GM12878 (cell line): Measurements from ENCODE around the gene MEX3C. TPM values are rescaled to one million over a fixed set of nuclear protein-coding genes. Genes with fewer than 3 reads are reported as not detected.

ENCODE experiments used
- ATAC-seq: fragments of 200-7000 bp; cut with Tn5 transposase; 3 replicates; pipeline ENCODE4 v1.9.1; 2020; ENCODE audit warnings: mild to moderate bottlenecking, moderate library complexity
- Bru-seq: library from RNA; stranded (reverse); fragments of 400-500 nt; gene quantifications from one replicate; lab custom pipeline; 2021; lab: Mats Ljungman, UMichigan
- BruChase-seq, 2 experiments: library from RNA; stranded (reverse); fragments of 400-500 nt; gene quantifications; one replicate each; lab custom pipeline; 2021; lab: Mats Ljungman, UMichigan
- BruUV-seq: library from RNA; stranded (reverse); fragments of 400-500 nt; replicated peaks from 2 replicates; lab custom pipeline; 2021; lab: Mats Ljungman, UMichigan
- CTCF ChIA-PET: fragments of 300-600 bp; sonication (Branson Sonifier 250); formaldehyde crosslinking; extraction: SDS; loops from one replicate; lab custom pipeline; 2021; ENCODE audit warnings: inconsistent platforms; lab: Yijun Ruan, JAX
- POLR2A ChIA-PET: fragments of 350-600 bp; formaldehyde crosslinking; extraction: SDS; loops from one replicate; lab custom pipeline; 2021; ENCODE audit warnings: inconsistent platforms; lab: Charles Lee
- RAD21 ChIA-PET: fragments of 300-600 bp; sonication (Branson Sonifier 250); formaldehyde crosslinking; loops from one replicate; lab custom pipeline; 2023; ENCODE audit warnings: antibody characterized with exemption; ENCODE audit not compliant: unreplicated experiment; lab: Charles Lee
- SMC1A ChIA-PET: fragments of 300-600 bp; sonication (Branson Sonifier 250); formaldehyde crosslinking; loops from one replicate; lab custom pipeline; 2023; ENCODE audit not compliant: unreplicated experiment, uncharacterized antibody; lab: Charles Lee
- DNase-seq: peaks from one replicate; pipeline ENCODE4 v3.0.0-alpha.2; 2011; ENCODE audit warnings: low read depth, low spot score
- FAIRE-seq: peaks from 3 replicates; lab custom pipeline; 2011; peaks lifted over from hg19 to GRCh38; lab: Jason Lieb, UNC
- H2AFZ ChIP-seq: 2 replicates; pipeline ENCODE4 v1.6.0; 2011; ENCODE audit warnings: low read depth, low read length, control low read depth; ENCODE audit not compliant: control insufficient read depth
- H3K27ac ChIP-seq: 2 replicates; pipeline ENCODE4 v1.5.1; 2011; ENCODE audit warnings: control low read depth; ENCODE audit not compliant: control insufficient read depth, insufficient read depth
- H3K27me3 ChIP-seq, 2 experiments: replicated peaks in 1 of 2; 2 replicates each; pipeline versions ENCODE4 v1.6.0 to v1.6.1; 2011; ENCODE audit warnings: low read length in 1 of 2; ENCODE audit not compliant: control insufficient read depth in 2 of 2, insufficient read depth in 2 of 2
- H3K36me3 ChIP-seq, 2 experiments: 2 replicates each; pipeline ENCODE4 v1.5.1; 2011; ENCODE audit warnings: low read length in 1 of 2; ENCODE audit not compliant: control insufficient read depth in 2 of 2, insufficient read depth in 2 of 2
- H3K4me1 ChIP-seq: 2 replicates; pipeline ENCODE4 v1.6.1; 2011; ENCODE audit warnings: mild to moderate bottlenecking, low read length, moderate library complexity, mixed read lengths; ENCODE audit not compliant: control insufficient read depth, insufficient read depth
- H3K4me2 ChIP-seq: 2 replicates; pipeline ENCODE4 v1.6.0; 2011; ENCODE audit warnings: control low read depth; ENCODE audit not compliant: control insufficient read depth, insufficient read depth
- H3K4me3 ChIP-seq: fragments of 200-600 bp; sonication (generic); 2 replicates; pipeline ENCODE4 v1.5.1; 2016
- H3K79me2 ChIP-seq: 2 replicates; pipeline ENCODE4 v1.6.0; 2011; ENCODE audit warnings: low read length; ENCODE audit not compliant: control insufficient read depth, insufficient read depth
- H3K9ac ChIP-seq: 2 replicates; pipeline ENCODE4 v1.8.0; 2011; ENCODE audit warnings: low read length, control low read depth, mixed read lengths; ENCODE audit not compliant: control insufficient read depth, insufficient read depth
- H3K9me3 ChIP-seq: replicated peaks from 3 replicates; pipeline ENCODE4 v1.5.1; 2011; ENCODE audit warnings: mild to moderate bottlenecking, low read length; ENCODE audit not compliant: control insufficient read depth, insufficient read depth
- H4K20me1 ChIP-seq: 2 replicates; pipeline ENCODE4 v1.6.0; 2011; ENCODE audit not compliant: control insufficient read depth, insufficient read depth
- ATF7 ChIP-seq: fragments of 450-650 bp; IDR thresholded peaks from 2 replicates; pipeline ENCODE4 v1.6.1; 2016; ENCODE audit warnings: low read depth, mild to moderate bottlenecking
- DPF2 ChIP-seq: fragments of 450-650 bp; IDR thresholded peaks from 2 replicates; pipeline ENCODE4 v1.6.1; 2017; ENCODE audit warnings: mild to moderate bottlenecking
- EED ChIP-seq: sonication (generic); IDR thresholded peaks from 2 replicates; pipeline ENCODE4 v1.6.1; 2016; ENCODE audit warnings: antibody characterized with exemption, low read depth
- FOS ChIP-seq: IDR thresholded peaks from 3 replicates; pipeline ENCODE4 v1.6.1; 2011; ENCODE audit warnings: borderline replicate concordance; ENCODE audit not compliant: insufficient read length; ENCODE audit errors: extremely low read depth
- NRF1 ChIP-seq: conservative IDR thresholded peaks from 2 replicates; pipeline ENCODE4 v1.6.1; 2011; ENCODE audit warnings: mild to moderate bottlenecking, low read depth, low read length, improper control_type of control experiment
- POLR2AphosphoS5 ChIP-seq: IDR thresholded peaks from 2 replicates; pipeline ENCODE4 v1.6.1; 2011; ENCODE audit warnings: mild to moderate bottlenecking, low read length, inconsistent platforms
- RB1 ChIP-seq: fragments of 450-650 bp; formaldehyde crosslinking; IDR thresholded peaks from 2 replicates; pipeline ENCODE4 v1.6.1; 2017; ENCODE audit warnings: mild to moderate bottlenecking, borderline replicate concordance
- RFX5 ChIP-seq: IDR thresholded peaks from 2 replicates; pipeline ENCODE4 v1.6.1; 2011; ENCODE audit warnings: low read depth, low read length, improper control_type of control experiment
- ZBTB11 ChIP-seq: fragments of 450-650 bp; formaldehyde crosslinking; IDR thresholded peaks from 2 replicates; pipeline ENCODE4 v1.5.0; 2022; ENCODE audit warnings: mild to moderate bottlenecking, missing genetic modification characterization
- ZNF217 ChIP-seq: fragments of 450-650 bp; IDR thresholded peaks from 2 replicates; pipeline ENCODE4 v1.6.1; 2017; ENCODE audit warnings: antibody characterized with exemption, mild to moderate bottlenecking
- ZNF24 ChIP-seq: fragments of 450-650 bp; IDR thresholded peaks from 2 replicates; pipeline ENCODE4 v1.6.1; 2017; ENCODE audit warnings: antibody characterized with exemption, mild to moderate bottlenecking
- WGBS: methylation state at CpG from one replicate; pipeline ENCODE4 v1.1.6; 2016; ENCODE audit warnings: low lambda C conversion rate; ENCODE audit not compliant: insufficient replicate concordance, insufficient coverage; ENCODE audit errors: missing lambda C conversion rate; 5-methylcytosine and 5-hydroxymethylcytosine counted together
- in situ Hi-C: fragments of 300-500 bp; cut with MboI; formaldehyde crosslinking; loops from 9 replicates; pipeline ENCODE4 v1.14.3; 2018; ENCODE audit warnings: mixed read lengths
- intact Hi-C: fragments of 100-400 bp; cut with micrococcal nuclease; formaldehyde crosslinking; loops from one replicate; pipeline ENCODE4 v1.14.2; 2022; ENCODE audit not compliant: unreplicated experiment
- long read RNA-seq, 2 experiments: library from polyadenylated mRNA; unstranded; transcript quantifications; one replicate each; pipeline ENCODE4 v2.0.0, GENCODE V29; 2019 to 2020
- polyA minus RNA-seq, 3 experiments: library from RNA; depleted of rRNA, polyadenylated mRNA; stranded (reverse); fragments of >200 nt; gene quantifications; 2 replicates each; pipeline ENCODE4 v1.2.3, GENCODE V29; 2011
- polyA plus RNA-seq, 11 experiments: library from polyadenylated mRNA; depleted of rRNA in 4 of 11; unstranded in 6 of 11; stranded (reverse) in 5 of 11; fragments of >200 nt; fragmentation: Nextera tagmentation in 4 of 11; fragmentation: Illumina TruSeq in 1 of 11; extraction: Ambion mirVana in 4 of 11; extraction: Trizol in 1 of 11; gene quantifications; 1 replicate in 1 of 11; 2 replicates in 10 of 11; pipeline versions ENCODE4 v1.2.1 to v1.2.3, GENCODE V29; 2011 to 2016; ENCODE audit warnings: inconsistent platforms in 2 of 11, missing spikeins in 2 of 11, low read depth in 1 of 11
- total RNA-seq, 4 experiments: library from RNA; depleted of rRNA in 3 of 4; stranded (reverse); fragments of >200 nt in 3 of 4; fragmentation: Illumina TruSeq in 1 of 4; extraction: Trizol in 1 of 4; gene quantifications; 2 replicates each; pipeline versions ENCODE4 v1.2.1 to v1.2.3, GENCODE V29; 2013 to 2021
- TF ChIP-seq, protein P1 (sequence below): IDR thresholded peaks from 2 replicates; pipeline ENCODE4 v1.6.1; 2012; ENCODE audit warnings: low read depth, low read length, improper control_type of control experiment

MEX3C gene
- 72.3 and 79.5 TPM in 2 replicates for total RNA-seq (2013; cell fraction: nucleolus; rRNA removed)
- total RNA-seq (2014; rRNA removed) (25.6 and 33.2 TPM in 2 replicates), total RNA-seq (2014; rRNA removed; fragmentation: Illumina TruSeq; extraction: Trizol) (28.7 and 29.6 TPM in 2 replicates), total RNA-seq (2021) (27.5 and 28.3 TPM in 2 replicates), polyA plus RNA-seq (2011; rRNA removed) (48.8 and 51.8 TPM in 2 replicates), polyA plus RNA-seq (2014; fragmentation: Illumina TruSeq; extraction: Trizol) (31.8 and 41.5 TPM in 2 replicates), polyA plus RNA-seq (2014; fragmentation: Nextera tagmentation; extraction: Ambion mirVana) (1 to 10 TPM; 7.9 to 9.9 TPM), polyA plus RNA-seq (2014; rRNA removed) (14.4 and 16.9 TPM in 2 replicates), polyA plus RNA-seq (2016; fragmentation: Nextera tagmentation; extraction: Ambion mirVana) (1 to 10 TPM; 6.7 to 7.1 TPM), polyA minus RNA-seq (2011; rRNA and poly(A)+ RNA removed) (67.7 and 88.7 TPM in 2 replicates), Bru-seq, nascent RNA (percentile 96 among the genes with signal in this experiment), BruChase-seq, experiment 1, labeled RNA remaining after a 6-hour chase (percentile 87 among the genes with signal in this experiment), BruChase-seq, experiment 2, labeled RNA remaining after a 2-hour chase (percentile 94 among the genes with signal in this experiment)
- 9.7 TPM for polyA plus RNA-seq (2011; ENCODE audit: low read depth)
- 26.1 and 27.5 TPM in 2 replicates for polyA plus RNA-seq (2011; cell fraction: cytosol; rRNA removed)
- 28.5 and 37.9 TPM in 2 replicates for polyA plus RNA-seq (2011; cell fraction: nucleus; rRNA removed)
- polyA plus RNA-seq (2012) = 14.2 and 20.9 TPM in 2 replicates
- polyA minus RNA-seq (2011; cell fraction: cytosol; rRNA and poly(A)+ RNA removed) = 16.7 and 21.2 TPM in 2 replicates
- polyA minus RNA-seq (2011; cell fraction: nucleus; rRNA and poly(A)+ RNA removed) = 37.4 and 51.3 TPM in 2 replicates
- long read RNA-seq, experiment 1, partial matches to known transcripts = 0 of 2 reads
- long read RNA-seq, experiment 1, other reads (novel, unspliced or antisense) = 1 of 2 reads
- long read RNA-seq, experiment 2, partial matches to known transcripts = 0 of 8 reads
- long read RNA-seq, experiment 2, other reads (novel, unspliced or antisense) = 8 of 8 reads

GRCh38 chr18:51197661-51198424 is at the start of gene MEX3C:
MEX3C (minus strand) TSS chr18:51197681; CDS start chr18:51197320, 361 bp downstream.
- in situ Hi-C loops = loop anchor here (10.0 kb wide), 1 partner anchor 313 kb away; no protein-coding TSS in a partner anchor
- Histone ChIP-seq H3K36me3 (no peaks in the 10 kb centered on the region), H3K79me2 (peaks cover 40% of the 10 kb centered on the region), H3K4me2 (peak within 1 kb of the TSS; percentile 95), H3K27ac (peak within 1 kb of the TSS; percentile 95), H4K20me1 (no peaks in the 10 kb centered on the region), H3K9me3 (no peaks in the 10 kb centered on the region; the same call in 2 of the 3 replicates), H3K4me3 (peak within 1 kb of the TSS; percentile 69), H3K4me1 (no peaks in the 10 kb centered on the region), H3K9ac (peak within 1 kb of the TSS; percentile 98), H3K27me3 (no peaks in the 10 kb centered on the region), H2AFZ (peak within 1 kb of the TSS; percentile 98)
- SMC1A ChIA-PET = interaction anchor here (0.6 to 8.1 kb wide), 7 partner anchors 10 to 168 kb away, joined by 3 to 60 read pairs (median 3); partner anchors contain the start of gene SMAD4
- FAIRE-seq = peak; percentile 95
- POLR2A ChIA-PET = interaction anchor here (0.6 to 4.8 kb wide), 13 partner anchors 8 to 540 kb away, joined by 3 to 47 read pairs (median 5); no protein-coding TSS in a partner anchor
- 1% methylated on average over 45 of the region's 51 CpGs for WGBS
- peak; percentile 83 for ATAC-seq
- intact Hi-C loops = loop anchor here (2.0 to 10.0 kb wide), 4 partner anchors 45 to 527 kb away; partner anchors contain the start of genes ELAC1 and ME2
- CTCF ChIA-PET = interaction anchor here (0.6 to 1.3 kb wide), 7 partner anchors 27 to 90 kb away, joined by 3 to 6 read pairs (median 3); no protein-coding TSS in a partner anchor
- TSS peak; percentile 89 for BruUV-seq
- DNase-seq = peak; percentile 95
- RAD21 ChIA-PET = interaction anchor here (0.6 to 3.7 kb wide), 18 partner anchors 8 to 747 kb away, joined by 3 to 31 read pairs (median 4); no protein-coding TSS in a partner anchor
- TF ChIP-seq, protein P1, sequence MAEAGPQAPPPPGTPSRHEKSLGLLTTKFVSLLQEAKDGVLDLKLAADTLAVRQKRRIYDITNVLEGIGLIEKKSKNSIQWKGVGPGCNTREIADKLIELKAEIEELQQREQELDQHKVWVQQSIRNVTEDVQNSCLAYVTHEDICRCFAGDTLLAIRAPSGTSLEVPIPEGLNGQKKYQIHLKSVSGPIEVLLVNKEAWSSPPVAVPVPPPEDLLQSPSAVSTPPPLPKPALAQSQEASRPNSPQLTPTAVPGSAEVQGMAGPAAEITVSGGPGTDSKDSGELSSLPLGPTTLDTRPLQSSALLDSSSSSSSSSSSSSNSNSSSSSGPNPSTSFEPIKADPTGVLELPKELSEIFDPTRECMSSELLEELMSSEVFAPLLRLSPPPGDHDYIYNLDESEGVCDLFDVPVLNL = peak; percentile 79
- TF ChIP-seq ZNF24 (no peak), DPF2 (peak; percentile 91), ZBTB11 (CRISPR knock-in tag) (no peak), ATF7 (peak; percentile 52), RFX5 (no peak), FOS (peak; percentile 45), POLR2AphosphoS5 (peak; percentile 63; the same call in 1 of the 2 replicates), ZNF217 (no peak), RB1 (0 out of 2 replicates have a peak, but pooled peaks have one; percentile 58), EED (peak; percentile 97), NRF1 (peak; percentile 46)
